Thyroid gland (tissue), 4 donors: ENCODE results near the gene ZBP1. TPM values are rescaled to one million over a fixed set of nuclear protein-coding genes. Genes with fewer than 3 reads are reported as not detected.

Experiments
- DNase-seq, 2 donors: peaks; one replicate each; pipeline ENCODE4 v3.0.0-alpha.2; 2019
- H3K27ac ChIP-seq, 3 donors: fragments of 200-600 bp; sonication (generic); 1 replicate in 2 of 3; 2 replicates in 1 of 3; pipeline ENCODE4 v1.5.1; 2016 to 2019; ENCODE audit warnings: mild to moderate bottlenecking in 1 of 3, moderate library complexity in 1 of 3
- H3K27me3 ChIP-seq: fragments of 200-600 bp; sonication (generic); one replicate; pipeline ENCODE4 v1.5.1; 2019
- H3K36me3 ChIP-seq, 2 donors: fragments of 200-600 bp; sonication (generic); one replicate each; pipeline ENCODE4 v1.5.1; 2016 to 2019
- H3K4me1 ChIP-seq, 2 donors: fragments of 200-600 bp; sonication (generic); one replicate each; pipeline ENCODE4 v1.5.1; 2017 to 2019
- H3K4me3 ChIP-seq, 3 donors: fragments of 200-600 bp; sonication (generic); replicated peaks in 1 of 3; 1 replicate in 2 of 3; 2 replicates in 1 of 3; pipeline ENCODE4 v1.5.1; 2016; ENCODE audit warnings: mild to moderate bottlenecking in 1 of 3
- H3K9me3 ChIP-seq: fragments of 200-600 bp; sonication (generic); one replicate; pipeline ENCODE4 v1.5.1; 2017
- POLR2A ChIP-seq, 2 donors: fragments of 450-650 bp; IDR thresholded peaks; one replicate each; pipeline ENCODE4 v1.6.1; 2017; ENCODE audit warnings: antibody characterized with exemption in 2 of 2, mild to moderate bottlenecking in 2 of 2, moderate library complexity in 1 of 2
- WGBS, 2 donors: methylation state at CpG; one replicate each; pipeline ENCODE4 v1.1.5; 2017; 5-methylcytosine and 5-hydroxymethylcytosine counted together
- intact Hi-C: fragments of 100-400 bp; cut with DNase I; formaldehyde crosslinking; loops from one replicate; pipeline ENCODE4 v1.15.1; 2023
- total RNA-seq, 4 donors: library from RNA; depleted of rRNA; stranded (reverse); fragments of >200 nt; gene quantifications; one replicate each; pipeline ENCODE4 v1.2.3, GENCODE V29; 2016
- TF ChIP-seq, protein P1 (sequence below), 6 experiments: fragments of 200-600 bp in 3 of 6; fragments of 450-650 bp in 3 of 6; sonication (generic) in 3 of 6; IDR thresholded peaks; one replicate each; pipeline ENCODE4 v1.5.1; 2016 to 2019; ENCODE audit warnings: antibody characterized with exemption in 6 of 6, mild to moderate bottlenecking in 2 of 6, inconsistent platforms in 1 of 6, moderate library complexity in 1 of 6

ZBP1 gene
- total RNA-seq, 4 donors from 2014 or later: 0.33 to 1.5 (median 0.34) TPM; not detected in 1

DNA sequence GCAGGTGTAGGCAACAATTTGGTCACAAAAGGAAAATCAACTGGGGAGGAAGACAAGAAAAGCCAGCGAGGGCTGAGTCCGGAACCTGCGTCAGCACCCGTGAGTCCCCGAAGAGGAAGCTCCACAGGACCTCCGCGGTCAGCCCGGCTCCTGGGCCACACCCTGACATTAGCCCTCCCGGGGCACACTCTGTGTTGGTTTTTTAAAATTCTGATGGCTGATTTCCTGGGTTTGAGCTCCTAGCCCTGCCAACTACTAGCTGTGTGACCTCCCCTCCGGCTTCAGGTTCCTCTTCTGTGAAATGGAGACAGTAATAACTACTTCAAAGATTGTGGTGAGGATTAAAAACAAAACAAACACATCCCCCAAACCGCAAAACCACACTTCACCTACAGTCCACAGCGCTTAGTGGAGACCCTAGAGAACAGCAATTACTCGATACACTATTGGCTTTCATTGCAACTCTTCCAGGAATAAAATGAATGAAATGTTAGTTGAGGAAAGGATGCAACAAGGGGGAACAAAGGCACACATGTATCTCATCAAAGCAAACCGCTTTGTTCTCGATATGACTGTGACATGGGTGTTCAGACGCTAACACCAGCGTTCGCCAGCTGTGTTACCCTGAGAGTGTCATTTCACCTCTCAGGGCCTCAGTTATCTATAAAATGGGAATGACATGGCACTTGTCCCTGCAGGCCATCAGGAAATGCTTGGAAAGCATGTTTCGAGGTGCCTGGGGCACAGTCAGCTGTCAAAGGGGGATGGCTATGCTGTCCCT is 985 bp downstream of the ZBP1 start:
- peaks cover 0 to 11% of the 10 kb centered on the region in 2 donors for H3K4me1 ChIP-seq
- H3K27me3 ChIP-seq: no peaks in the 10 kb centered on the region
- DNase-seq: peak in 1 of 2 donors; percentile 25
- H3K4me3 ChIP-seq: no peak overlapping the region
- TF ChIP-seq, protein P1, sequence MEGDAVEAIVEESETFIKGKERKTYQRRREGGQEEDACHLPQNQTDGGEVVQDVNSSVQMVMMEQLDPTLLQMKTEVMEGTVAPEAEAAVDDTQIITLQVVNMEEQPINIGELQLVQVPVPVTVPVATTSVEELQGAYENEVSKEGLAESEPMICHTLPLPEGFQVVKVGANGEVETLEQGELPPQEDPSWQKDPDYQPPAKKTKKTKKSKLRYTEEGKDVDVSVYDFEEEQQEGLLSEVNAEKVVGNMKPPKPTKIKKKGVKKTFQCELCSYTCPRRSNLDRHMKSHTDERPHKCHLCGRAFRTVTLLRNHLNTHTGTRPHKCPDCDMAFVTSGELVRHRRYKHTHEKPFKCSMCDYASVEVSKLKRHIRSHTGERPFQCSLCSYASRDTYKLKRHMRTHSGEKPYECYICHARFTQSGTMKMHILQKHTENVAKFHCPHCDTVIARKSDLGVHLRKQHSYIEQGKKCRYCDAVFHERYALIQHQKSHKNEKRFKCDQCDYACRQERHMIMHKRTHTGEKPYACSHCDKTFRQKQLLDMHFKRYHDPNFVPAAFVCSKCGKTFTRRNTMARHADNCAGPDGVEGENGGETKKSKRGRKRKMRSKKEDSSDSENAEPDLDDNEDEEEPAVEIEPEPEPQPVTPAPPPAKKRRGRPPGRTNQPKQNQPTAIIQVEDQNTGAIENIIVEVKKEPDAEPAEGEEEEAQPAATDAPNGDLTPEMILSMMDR (IDR thresholded peaks at IDR 0.05): no peak
- TF ChIP-seq POLR2A (IDR thresholded peaks at IDR 0.05): no peak
- intact Hi-C loops: no loop called here
- 75 to 80% methylated on average over 19 of the region's 19 CpGs for WGBS, 2 donors
- no peaks in the 10 kb centered on the region for H3K36me3 ChIP-seq
- H3K9me3 ChIP-seq: no peaks in the 10 kb centered on the region
- no peak overlapping the region for H3K27ac ChIP-seq

DNA sequence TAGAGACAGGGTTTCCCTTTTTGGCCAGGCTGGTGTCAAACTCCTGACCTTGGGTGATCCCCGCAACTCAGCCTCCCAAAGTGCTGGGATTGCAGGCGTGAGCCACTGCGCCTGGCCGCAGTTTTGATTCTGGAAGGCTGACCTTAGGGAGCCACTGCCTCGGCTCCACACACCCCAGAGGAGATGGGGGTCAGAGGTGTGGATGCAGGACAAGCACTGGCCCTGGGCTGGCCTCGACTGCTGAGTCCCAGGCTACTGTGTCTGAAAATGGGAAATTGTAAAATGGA is 1.5 kb downstream of the ZBP1 start:
- DNase-seq: no peak
- intact Hi-C loops: no loop called here
- no peaks in the 10 kb centered on the region for H3K9me3 ChIP-seq
- WGBS, 2 donors: 44 to 47% methylated on average over 6 of the region's 6 CpGs
- H3K27me3 ChIP-seq: no peaks in the 10 kb centered on the region
- no peak overlapping the region for H3K4me3 ChIP-seq
- no peak for TF ChIP-seq POLR2A (IDR thresholded peaks at IDR 0.05)
- TF ChIP-seq, protein P1 (IDR thresholded peaks at IDR 0.05): no peak
- H3K4me1 ChIP-seq: peaks cover 0 to 11% of the 10 kb centered on the region in 2 donors
- no peaks in the 10 kb centered on the region for H3K36me3 ChIP-seq
- H3K27ac ChIP-seq: no peak overlapping the region

DNA sequence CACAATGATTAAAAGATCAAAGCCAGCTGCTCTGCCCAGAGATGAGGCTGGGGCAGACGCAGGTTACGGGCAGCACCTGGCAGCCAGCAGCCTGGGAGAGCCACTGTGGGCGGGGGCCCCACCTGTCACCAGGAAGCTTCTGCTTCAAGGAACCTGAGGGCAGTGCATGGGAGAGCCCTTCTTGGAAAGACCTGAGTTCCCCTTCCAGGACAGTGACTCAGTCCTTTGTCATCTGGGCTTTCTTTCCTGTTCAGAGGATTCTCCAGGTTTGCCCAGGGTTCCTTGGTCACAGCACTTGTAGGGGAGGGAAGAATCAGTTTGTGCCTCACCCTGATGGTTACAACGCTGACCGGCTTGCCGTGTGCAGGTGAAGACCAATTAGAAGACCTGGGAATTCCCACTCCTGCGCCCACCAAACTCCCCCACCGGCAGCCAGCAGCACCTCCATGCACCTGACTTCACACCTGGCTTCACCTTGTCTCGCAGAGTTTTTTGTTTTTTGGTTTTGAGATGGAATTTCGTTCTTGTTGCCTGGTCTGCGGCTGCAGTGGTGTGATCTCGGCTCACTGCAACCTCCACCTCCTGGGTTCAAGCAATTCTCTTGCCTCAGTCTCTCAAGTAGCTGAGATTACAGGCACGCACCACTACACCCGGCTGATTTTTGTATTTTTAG is 2.0 kb downstream of the ZBP1 start:
- Histone ChIP-seq H3K9me3 (no peaks in the 10 kb centered on the region), H3K4me1 (peaks cover 0 to 11% of the 10 kb centered on the region in 2 donors), H3K36me3 (no peaks in the 10 kb centered on the region), H3K27ac (no peak overlapping the region), H3K4me3 (no peak overlapping the region), H3K27me3 (no peaks in the 10 kb centered on the region)
- no peak for TF ChIP-seq POLR2A (IDR thresholded peaks at IDR 0.05)
- TF ChIP-seq, protein P1 (IDR thresholded peaks at IDR 0.05): no peak
- no peak for DNase-seq
- intact Hi-C loops: no loop called here
- 45 to 58% methylated on average over 13 to 14 of the region's 14 CpGs for WGBS, 2 donors

DNA sequence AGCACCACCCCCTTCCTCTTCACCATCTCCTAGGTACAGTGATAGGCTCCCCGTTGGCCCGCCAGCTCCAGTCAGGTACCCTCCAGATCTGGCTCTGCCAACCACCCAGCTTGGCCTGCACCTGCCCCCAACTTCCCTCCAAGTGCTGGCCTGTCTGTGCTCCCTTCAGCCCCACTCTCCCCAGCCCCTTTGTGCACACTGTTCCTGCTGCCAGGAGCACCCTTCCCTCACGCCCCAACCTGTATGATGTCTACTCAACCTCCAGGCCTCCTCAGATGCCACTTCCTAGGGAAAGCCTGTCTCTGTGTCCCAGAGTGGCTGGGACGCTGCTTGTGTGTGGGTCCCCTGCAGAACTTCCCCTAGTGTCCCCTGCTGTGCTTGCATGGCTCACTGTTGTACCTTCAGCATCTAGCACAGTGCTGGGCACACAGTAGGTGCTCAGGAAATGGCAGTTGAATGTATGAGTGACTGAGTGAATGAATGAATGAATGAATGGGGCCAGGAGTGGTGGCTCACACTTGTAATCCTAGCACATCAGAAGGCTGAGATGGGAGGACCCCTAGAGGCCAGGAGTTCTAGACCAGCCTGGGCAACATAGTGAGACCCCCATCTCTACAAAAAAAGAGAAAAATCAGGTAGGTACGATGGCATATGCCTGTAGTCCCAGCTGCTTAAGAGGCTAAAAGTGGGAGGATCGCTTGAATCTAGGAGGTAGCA is 3.0 kb downstream of the ZBP1 start:
- TF ChIP-seq POLR2A (IDR thresholded peaks at IDR 0.05): no peak
- TF ChIP-seq, protein P1 (IDR thresholded peaks at IDR 0.05): no peak
- peaks cover 0 to 11% of the 10 kb centered on the region in 2 donors for H3K4me1 ChIP-seq
- H3K4me3 ChIP-seq: no peak overlapping the region
- DNase-seq: no peak
- WGBS, 2 donors: 80 to 83% methylated on average over 6 of the region's 6 CpGs
- no peak overlapping the region for H3K27ac ChIP-seq
- H3K9me3 ChIP-seq: no peaks in the 10 kb centered on the region
- H3K27me3 ChIP-seq: no peaks in the 10 kb centered on the region
- no peaks in the 10 kb centered on the region for H3K36me3 ChIP-seq
- intact Hi-C loops: no loop called here
